GM12872 (cell line): ENCODE data around the gene SMIM10L1.

Experiments used
- TF ChIP-seq, protein P1 (sequence below): IDR thresholded peaks from 3 replicates; pipeline ENCODE4 v1.5.1; 2011; ENCODE audit warnings: low read depth, mild to moderate bottlenecking, low read length, moderate library complexity; ENCODE audit not compliant: insufficient read depth

Gene SMIM10L1

DNA sequence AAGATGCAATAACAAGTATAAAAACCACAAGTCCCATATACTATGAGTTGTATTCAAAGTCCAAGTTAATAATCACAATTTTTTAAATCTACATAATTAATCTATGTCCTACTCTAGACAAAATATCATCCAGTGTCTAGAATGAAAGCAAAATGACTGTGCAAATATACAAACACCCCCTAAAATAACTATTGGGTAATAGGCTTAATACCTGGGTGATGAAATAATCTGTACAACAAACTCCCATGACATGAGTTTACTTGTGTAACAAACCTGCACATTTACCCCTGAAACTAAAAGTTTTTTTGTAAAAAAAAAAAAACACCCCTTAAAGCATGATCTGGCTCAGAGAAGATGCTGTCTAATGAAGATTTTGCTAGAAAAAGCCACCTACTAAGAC, 11.5 kb downstream of the SMIM10L1 start:
- TF ChIP-seq, protein P1, sequence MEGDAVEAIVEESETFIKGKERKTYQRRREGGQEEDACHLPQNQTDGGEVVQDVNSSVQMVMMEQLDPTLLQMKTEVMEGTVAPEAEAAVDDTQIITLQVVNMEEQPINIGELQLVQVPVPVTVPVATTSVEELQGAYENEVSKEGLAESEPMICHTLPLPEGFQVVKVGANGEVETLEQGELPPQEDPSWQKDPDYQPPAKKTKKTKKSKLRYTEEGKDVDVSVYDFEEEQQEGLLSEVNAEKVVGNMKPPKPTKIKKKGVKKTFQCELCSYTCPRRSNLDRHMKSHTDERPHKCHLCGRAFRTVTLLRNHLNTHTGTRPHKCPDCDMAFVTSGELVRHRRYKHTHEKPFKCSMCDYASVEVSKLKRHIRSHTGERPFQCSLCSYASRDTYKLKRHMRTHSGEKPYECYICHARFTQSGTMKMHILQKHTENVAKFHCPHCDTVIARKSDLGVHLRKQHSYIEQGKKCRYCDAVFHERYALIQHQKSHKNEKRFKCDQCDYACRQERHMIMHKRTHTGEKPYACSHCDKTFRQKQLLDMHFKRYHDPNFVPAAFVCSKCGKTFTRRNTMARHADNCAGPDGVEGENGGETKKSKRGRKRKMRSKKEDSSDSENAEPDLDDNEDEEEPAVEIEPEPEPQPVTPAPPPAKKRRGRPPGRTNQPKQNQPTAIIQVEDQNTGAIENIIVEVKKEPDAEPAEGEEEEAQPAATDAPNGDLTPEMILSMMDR, result no peak

- TF ChIP-seq, protein P1, result no peak
Measured at GRCh38 chr12:11183011-11183410, 12.0 kb downstream of the SMIM10L1 start.

- TF ChIP-seq, protein P1, result no peak
Measured at GRCh38 chr12:11186837-11187236, 15.8 kb downstream of the SMIM10L1 start, which contains the start of gene TAS2R42. Gene TAS2R42, minus strand, starts transcription at chr12:11186937. Its CDS starts 0 bp downstream, at chr12:11186937.

- TF ChIP-seq, protein P1, result no peak
Measured at GRCh38 chr12:11202811-11203210, 31.8 kb downstream of the SMIM10L1 start.

- TF ChIP-seq, protein P1, result no peak
Measured at GRCh38 chr12:11204173-11204572, 33.2 kb downstream of the SMIM10L1 start.

DNA sequence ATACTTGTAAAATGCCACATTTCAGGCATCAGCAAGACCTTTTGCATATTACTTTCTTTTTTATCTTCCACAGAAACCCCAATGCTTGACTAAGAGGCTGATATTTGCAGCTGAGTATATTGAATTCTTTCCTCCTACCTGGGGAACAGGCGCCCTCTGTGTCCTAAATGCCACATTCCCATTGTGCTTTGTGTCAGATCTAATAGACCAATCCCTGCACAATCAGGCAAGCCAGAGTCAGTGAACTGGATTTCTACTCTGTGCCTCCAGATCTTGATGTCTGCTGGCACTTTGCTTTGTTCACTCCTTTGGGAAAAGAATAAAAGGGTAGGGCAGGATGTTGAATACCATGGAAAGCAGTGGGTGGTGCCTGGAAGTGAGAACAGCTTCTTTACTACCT, 38.1 kb downstream of the SMIM10L1 start:
- TF ChIP-seq, protein P1, result no peak
